Putamen (tissue), 1 donor: ENCODE measurements around the gene DHX38.
A peak's percentile ranks its signal among the peaks of the same experiment; 100 is the strongest.

Experiments
- DNase-seq: peaks from one replicate; pipeline ENCODE4 v3.0.0-alpha.2; 2016; ENCODE audit warnings: low spot score

The DHX38 gene

DNA sequence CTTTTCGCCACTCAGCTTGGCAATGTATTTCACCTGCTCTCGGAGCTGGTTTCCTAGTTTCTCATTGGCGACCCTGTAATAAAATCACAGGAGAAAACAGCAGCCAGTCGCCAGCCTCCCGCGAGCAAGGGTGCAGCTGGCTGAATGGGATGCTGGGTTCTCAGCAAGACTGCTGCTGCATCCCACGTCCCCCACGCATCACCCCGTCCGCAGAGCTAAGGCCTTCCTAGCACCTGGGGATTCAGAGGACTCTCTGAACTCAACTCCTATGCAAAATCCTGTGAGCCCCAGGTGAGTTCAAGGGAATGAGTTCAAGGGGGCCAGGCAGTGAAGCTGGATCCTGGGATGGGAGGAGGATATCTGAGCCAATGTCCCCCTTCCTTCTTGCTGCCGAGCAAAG is 29.3 kb downstream of the DHX38 start:
- DNase-seq, result no peak

DNA sequence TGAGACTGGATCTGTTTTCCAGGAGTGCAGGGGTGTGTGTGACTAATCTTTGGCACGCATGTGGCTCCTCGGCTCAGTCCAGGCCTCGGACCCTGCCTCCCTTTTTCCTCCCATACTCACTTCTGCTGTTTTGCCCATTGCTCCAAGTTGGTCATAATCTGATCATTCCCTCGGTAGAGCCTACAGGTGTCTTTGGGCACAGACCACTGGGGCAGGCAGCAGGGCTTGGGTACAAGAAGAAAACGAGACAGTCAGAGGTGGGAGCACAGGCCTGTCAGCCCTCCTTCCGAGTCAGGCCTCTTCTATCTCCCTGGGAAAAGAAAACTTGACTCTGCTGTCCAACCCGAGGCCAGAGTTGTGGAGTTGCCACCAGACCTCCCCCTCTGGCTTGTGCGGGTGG is 29.8 kb downstream of the DHX38 start:
- no peak for DNase-seq

DNA sequence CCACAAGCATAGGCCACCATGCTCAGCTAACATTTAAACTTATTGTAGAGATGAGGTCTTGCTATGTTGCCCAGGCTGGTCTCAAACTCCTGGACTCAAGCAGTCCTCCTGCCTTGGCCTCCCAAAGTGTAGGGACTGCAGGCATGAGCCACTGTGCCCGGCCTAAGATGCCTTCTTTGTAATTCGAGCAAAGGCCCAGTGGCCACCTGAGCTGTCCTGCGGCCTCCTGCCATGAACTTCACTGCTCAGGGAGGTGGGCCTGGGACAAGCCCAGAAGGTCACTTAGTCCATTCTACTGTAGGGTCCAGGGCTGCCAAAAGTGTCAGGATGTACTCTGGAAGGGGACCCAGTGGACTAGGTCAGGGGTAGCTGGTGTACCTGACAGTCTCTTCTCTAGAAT is 30.5 kb downstream of the DHX38 start:
- DNase-seq, result no peak

DNA sequence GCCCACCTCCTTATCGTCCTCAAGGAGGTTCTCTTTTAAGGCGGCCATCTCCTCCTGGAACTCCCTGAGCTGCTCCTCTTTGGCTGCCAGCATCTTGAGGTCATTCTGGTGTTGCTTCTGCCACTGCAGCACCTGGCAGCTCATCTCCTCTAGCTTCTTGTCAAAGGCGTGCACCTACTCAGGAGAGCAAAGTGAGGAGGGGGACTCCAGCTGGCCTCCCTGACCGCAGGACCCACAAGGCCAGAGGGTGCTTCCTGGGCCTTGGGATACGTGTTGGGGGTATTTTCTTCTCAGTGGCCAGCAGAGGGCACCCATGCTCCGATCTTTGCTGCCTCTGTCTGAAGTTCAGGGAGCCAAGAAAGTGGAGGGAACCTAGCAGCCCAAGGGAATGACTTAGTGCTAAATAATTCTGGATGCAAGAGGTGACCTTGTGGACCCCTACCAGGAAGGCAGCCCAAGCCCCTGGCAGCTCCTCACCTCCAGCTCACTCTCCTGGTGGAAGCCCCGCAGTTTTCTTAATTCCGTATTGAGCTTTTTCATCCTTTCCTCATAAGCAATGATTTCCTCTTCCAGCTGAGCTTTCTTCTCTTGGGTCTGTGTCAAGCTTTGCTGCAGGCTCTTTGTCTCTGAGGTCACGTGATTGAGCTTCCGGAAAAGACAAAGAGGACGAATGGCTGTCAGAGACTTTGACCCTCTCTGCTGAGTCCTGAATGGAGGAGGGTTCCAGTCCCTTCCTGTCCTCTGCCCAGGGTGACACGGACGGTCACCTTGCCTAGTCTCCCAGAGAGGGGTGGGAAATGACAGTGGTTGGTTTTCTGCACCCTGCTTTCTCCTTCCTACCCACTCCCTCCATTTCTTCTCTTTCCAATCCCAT is 31.4 kb downstream of the DHX38 start:
- peak; percentile 76 for DNase-seq

DNA sequence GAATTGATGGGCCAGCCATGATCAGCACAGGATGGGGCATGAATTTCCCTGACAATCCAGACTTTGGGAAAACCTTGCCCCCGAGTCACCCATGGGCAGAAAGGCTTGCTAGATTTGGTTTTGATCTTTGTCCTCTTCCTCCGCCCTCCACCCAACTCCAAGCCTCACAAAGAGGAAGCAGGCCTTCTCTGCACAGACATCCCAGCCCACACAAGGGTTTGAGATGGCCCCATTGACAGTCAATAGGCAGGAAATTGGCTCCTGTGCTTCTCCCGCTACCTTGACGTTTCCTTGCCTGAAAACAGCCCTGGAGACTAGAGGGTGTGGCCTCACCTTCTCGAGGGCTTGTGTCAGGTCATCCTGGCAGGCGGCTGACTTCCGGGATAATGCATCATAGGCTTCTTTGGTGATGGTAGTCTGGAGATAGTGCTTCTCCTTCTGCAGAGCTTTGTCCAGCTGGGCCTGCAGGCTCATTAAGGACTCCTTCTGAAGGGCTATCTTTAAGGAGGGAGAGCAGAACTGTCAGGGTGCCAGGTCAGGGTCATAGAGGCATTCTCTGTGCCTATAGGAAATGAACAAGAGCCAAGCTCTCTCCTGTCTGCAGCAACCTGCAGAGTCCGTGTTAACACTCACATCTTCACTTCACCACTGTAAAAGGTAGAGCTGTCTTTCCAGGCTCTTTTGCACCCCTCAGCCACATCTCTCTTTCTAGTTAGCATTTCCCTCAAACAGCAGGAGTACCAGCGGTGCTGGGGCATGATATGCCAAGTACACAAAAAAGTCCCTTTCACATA is 32.2 kb downstream of the DHX38 start:
- DNase-seq, result no peak

DNA sequence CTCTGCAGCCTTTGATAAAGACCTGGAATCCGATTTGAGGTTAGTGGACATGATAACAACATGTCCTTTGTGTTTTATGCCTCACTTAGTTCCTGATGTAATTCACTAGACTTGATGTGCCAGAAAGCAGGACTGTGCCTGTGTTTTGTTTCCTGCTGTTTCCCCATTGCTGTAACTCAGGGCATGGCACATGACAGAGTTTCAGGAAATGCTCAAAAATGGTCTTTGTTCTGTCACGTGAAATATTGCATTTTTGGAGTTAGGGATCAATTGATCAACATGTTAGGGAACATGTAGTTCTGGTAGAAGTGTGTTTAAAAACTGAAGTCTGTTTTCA is 32.8 kb downstream of the DHX38 start:
- DNase-seq, result no peak

DNA sequence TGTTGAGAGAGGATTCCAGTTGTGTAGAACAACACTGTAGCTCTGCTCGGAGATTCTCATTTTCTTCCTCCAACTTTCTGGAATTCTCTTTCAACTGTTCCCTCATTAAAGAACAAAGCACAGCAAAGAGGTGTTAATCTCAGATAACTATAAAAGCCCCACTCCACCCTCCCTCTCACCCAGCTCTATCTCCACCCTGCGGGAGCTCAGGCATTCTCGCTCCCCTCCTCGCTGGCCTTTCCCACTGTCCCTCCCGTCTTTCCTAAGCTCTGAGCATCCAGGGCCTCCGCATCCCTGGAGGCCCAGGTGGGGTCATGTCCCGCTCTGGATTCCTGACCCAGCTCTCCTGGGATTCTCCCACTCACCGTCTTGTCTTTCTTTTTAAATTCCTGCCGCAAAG is 35.1 kb downstream of the DHX38 start:
- no peak for DNase-seq

DNA sequence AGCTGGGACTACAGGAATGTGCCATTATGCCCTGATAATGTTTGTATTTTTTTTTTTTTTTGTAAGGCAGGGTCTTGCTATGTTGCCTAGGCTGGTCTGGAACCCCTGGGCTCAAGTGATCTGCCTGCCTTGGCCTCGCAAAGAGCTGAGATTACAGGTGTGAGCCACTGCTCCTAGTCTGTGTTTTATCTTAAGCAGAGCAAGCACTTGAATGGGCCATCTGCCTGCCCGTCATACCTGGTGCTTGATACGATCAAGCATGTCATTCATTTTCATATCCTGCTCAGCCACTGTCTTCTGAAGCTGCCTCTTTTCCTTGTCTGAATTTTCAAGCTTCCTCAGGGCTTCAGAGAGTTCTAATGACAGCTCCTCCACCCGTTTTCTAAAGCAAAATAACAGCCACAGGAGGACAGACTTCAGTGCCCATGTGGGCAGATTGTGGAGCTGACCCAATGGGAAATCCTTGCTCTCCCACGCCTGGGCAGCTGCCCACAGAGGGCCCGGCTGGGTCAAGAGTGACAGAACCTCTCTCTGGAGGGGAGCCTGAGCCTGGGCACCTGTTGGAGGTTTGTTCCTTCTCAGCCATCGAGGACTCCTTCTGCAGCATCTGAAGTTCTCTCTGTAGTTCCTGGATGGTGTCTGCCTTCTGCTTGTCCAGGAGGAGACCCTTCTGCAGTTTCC is 36.5 kb downstream of the DHX38 start:
- no peak for DNase-seq

DNA sequence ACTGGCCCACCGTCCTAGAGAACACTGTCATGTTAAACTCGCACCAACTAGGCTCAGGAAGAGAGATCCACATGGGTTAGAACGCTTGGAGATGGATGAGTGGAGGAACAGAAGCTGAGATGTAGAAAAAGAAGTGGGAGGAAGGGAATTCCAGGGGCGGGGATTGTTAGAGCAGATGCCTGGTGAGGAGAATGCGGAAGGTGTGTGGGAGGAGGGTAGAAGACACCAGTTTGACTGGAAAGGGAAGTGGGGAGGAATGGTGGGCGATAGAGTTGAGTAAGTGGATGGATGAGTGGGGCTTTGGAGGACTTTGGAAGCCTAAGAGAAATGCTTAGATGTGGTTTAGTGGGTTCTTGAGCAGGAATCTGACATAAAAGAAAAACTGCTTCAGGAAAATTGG is 37.4 kb downstream of the DHX38 start:
- peak; percentile 29 for DNase-seq

DNA sequence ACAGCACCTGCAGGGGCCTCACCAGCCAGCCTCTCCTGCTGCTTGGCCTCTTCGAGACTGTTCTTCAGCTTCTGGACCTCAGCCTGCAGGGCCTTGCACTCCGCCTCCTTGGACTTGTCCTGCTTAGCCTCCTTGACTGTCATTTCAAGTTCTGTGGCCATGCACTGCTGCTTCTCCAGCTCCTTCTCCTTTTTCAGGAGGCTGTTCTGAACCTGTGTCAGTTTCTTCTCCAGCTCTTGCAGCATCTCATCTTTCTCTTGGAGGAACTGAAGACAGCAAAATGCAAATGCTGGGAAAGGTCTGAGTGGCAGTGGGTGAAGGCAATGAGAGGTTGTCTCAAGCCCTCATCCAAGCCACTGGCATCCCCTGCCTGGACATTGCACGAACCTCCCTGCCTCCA is 39.1 kb downstream of the DHX38 start:
- DNase-seq, result no peak

DNA sequence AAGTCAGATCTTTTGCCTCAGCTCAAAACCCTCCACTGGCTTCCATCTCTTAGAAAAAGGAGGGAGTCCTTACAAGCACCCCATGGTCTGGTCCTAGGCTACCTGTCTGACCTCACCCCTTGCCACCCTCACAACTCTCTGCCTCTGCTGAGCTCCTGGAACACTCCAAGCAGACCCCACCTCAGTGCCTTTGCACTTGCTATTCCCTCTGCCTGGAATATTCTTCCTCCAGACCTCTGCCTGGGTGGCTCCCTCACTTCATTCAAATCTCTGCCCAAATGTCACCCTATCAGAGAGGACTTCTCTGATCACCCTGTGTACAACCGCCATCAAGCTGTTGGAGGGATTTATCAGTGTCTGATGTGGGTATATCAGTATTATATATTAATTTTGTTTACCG is 40.9 kb downstream of the DHX38 start:
- DNase-seq, result no peak

DNA sequence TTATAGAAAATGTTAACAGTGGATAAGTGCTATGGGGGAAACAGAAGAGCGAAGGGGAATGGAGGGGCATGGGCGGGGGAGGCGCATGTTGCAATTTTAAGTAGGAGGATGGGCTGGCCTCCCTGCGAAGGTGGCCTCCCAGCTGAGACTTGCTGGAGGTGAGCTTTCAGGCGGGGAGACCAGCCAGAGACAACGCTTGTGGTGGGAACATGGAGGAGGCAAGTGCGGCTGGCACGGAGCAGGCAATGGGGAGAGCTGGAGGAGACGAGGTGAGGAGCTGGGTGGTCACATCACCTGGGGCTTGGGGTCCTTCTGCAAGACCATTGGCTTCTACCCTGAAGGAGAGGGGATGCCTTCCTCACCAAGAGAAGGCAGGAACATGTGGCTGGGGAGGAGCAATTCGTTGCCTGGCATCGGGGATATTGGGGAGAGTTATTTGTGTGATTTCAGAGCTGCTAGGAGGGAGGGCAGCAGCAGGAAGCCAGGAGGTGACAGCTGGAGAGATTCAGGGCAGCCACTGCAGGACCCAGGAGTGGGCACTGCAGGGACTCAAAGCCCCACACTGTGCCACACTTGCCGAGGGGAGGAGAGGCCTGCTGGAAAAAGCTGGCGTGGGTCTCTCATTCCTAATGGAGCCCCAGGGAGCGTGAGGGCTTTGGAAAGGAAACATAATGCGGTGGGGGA is 43.9 kb downstream of the DHX38 start:
- DNase-seq, result no peak

DNA sequence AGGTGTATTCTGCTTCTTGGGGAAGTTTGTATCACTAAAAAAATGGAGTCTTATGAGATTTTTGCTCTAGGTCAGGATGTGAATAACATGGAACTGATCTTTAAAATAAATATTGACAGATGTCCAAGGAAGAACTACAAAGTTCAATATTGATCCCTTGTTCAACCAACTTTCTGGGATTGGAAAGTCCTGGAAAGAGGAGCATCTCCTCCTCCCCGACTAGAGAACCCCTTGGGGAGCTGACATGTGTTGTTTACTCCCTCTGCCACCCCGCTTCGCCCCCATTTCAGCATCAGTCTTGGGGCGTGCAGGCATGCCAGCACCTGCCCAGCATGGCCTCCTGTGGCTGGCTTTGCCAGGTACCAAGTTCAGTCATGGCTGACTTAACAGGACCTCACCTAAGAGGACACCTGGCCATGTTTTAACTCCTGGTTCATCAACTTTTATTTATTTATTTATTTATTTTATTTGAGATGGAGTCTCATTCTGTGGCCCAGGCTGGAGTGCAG is 44.5 kb downstream of the DHX38 start:
- no peak for DNase-seq

DNA sequence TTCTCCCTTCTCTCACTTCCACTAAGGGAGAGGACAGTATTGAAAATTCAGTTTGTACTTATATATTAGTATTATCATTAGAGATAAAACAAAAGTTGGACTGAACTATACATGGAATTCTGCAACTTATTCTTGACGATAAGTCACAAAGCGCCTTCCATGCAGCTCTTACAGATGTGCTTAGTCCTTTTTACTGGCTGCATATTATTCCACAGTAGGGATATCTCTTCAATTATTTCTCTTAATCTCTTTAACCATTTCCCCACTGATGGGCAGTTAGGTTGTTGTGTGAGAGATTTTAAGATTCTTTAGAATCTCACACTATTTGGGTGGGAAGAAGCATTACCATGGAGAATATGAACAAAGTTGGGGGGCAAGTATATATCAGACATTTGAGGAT is 46.3 kb downstream of the DHX38 start:
- DNase-seq, result no peak

DNA sequence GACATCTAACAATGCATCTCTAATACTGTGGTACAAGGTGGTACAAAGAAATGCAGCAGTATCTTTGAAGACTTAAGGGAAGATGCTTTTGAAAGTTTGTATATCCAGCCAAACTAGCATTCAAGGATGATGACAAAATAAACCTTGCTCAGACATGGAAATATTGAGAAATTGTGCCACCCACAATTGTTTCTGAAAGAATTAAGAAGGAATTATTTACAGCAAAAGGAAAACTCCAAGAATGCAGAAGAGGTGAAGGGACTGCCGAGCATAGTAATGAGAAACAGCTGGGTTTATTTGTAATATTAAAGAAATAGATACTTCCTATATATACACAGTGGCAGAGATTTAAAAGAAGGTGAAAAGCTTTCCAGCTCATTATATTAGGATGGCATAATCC is 48.8 kb downstream of the DHX38 start:
- no peak for DNase-seq

DNA sequence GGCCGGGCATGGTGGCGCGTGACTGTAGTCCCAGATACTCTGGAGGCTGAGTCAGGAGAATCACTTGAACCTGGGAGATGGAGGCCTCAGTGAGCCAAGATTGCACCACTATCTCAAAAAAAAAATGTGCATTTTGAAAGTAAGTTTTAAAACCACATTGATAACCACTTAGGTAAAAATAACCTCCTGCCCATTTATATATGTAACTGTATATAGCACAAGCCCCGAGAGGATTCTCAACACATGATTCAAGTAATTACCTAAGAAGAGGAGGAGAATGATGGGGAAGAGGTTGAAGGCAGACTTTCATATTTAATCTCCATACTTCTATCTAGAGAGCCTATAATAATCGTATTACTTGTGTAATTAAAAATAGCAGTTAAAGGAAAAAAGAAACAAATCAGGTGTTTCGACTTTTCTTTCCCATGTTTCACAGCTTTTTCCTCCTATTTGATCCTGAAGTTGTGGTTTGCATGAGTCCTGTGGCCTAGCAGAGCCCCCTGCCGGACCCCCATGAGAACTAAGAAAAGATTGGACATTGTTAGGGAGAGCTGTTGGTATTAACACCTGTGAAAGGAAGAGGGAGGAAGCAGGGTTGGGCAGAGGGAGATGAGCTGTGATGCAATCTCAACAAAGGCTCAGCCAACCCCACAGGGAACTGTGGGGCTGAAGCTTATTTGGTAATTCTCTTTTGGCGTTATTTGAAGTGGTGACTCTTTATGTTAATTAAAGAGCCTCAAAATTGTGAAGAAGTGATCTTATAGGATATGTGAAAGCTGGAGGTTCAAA is 56.2 kb downstream of the DHX38 start:
- DNase-seq, result no peak

DNA sequence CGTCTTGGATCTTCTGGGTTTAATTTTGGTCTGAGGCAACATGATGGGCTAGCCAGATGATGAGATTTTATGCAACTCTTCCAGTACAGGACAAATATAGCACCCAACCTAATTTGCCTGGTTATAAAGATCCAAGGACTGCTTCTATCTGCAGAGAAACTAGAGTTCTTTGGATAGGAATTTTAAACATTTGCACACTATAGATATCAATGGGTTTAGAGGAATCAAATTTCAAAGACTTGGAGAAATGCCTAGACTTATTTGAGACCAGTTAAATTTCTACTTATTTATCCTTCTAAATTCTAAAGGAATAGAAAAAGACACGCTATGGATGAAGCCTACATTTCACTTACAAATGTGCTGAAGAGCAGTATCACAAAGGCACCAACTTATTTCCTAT is 65.7 kb downstream of the DHX38 start:
- no peak for DNase-seq

DNA sequence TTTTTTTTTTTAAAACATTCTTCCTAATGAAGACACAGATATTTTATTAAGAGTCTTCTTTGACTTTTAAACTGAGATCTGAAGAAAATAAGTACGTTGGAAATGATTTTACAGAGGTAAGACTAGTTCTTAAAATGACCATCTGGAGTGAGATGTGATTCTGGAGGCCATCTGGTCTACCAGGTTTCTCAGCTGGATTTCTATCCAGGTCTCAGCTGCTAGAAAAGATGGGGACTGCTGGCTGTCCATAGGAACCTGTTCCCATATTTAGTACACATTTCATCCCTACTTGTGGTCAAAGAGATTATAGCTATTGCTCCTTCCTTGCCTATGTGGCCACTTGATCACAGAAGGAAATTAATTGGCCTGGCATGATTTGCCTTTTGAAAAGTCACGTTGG is 66.2 kb downstream of the DHX38 start:
- DNase-seq, result no peak

DNA sequence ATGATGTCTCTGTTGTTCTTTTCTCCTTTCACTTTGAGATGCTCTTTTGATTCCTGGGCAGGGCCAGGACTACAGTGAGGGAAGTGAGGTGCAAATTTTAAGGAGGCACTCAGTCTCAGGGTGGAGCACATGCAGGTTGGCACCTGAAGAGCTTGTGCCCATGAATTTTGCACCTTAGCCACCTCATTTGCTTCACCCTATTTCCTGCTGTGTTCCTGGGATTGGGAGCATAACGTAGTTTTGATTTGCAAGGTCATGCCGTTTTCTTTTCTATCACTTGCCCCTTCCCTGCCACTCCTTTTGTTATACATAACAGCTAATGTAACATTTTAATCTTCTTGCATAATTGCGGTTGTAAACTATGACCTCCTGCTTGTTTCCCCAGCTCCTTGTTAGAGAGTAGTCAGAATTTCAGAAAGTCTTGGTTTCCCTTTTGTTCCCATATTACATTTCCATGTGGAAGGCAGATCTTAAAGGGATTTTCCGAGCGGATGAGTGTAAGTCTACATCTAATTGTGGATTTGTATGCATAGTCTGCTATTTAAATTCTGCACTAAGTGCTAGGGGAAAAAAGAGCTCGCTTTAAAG is 68.6 kb downstream of the DHX38 start:
- DNase-seq, result no peak
